Activated CD4-positive, CD25-positive, alpha-beta regulatory T cell treated with anti-CD3 and anti-CD28 coated beads, Interleukin-2, amount 50 U/mL, for 24 hours (primary cell): ENCODE measurements around the gene PFKFB2.

Experiments
- ATAC-seq, 2 donors: fragments of 150-1000 bp; cut with Tn5 transposase; one replicate each; pipeline ENCODE4 v1.10.0; 2021; ENCODE audit warnings: mild to moderate bottlenecking in 1 of 2, moderate library complexity in 1 of 2

The PFKFB2 gene

GRCh38 chr1:207052911-207053769, at the start of gene PFKFB2:
PFKFB2 (plus strand) TSS chr1:207053275; CDS start chr1:207054718, 1,443 bp downstream.
- peak; percentile 86 to 87 for ATAC-seq

GRCh38 chr1:207004931-207005830, 47.9 kb upstream of the PFKFB2 start:
- no peak for ATAC-seq

- no peak for ATAC-seq
These were observed 47.0 kb upstream of the PFKFB2 start for GRCh38 chr1:207006083-207006482.

- ATAC-seq = no peak
These were observed 46.2 kb upstream of the PFKFB2 start for GRCh38 chr1:207006914-207007313.

GRCh38 chr1:207007352-207008033, 45.6 kb upstream of the PFKFB2 start:
- no peak for ATAC-seq

- no peak for ATAC-seq
These were observed 43.8 kb upstream of the PFKFB2 start for GRCh38 chr1:207009182-207009850.

- no peak for ATAC-seq
These were observed 43.1 kb upstream of the PFKFB2 start for GRCh38 chr1:207009945-207010344.

- ATAC-seq = no peak
These were observed 42.3 kb upstream of the PFKFB2 start for GRCh38 chr1:207010726-207011125.

GRCh38 chr1:207013321-207014085, 39.6 kb upstream of the PFKFB2 start:
- no peak for ATAC-seq

- no peak for ATAC-seq
These were observed 38.3 kb upstream of the PFKFB2 start for GRCh38 chr1:207014728-207015127.

- ATAC-seq = peak; percentile 21 to 38
These were observed 37.3 kb upstream of the PFKFB2 start for GRCh38 chr1:207015791-207016190.

GRCh38 chr1:207017615-207018559, 35.2 kb upstream of the PFKFB2 start:
- ATAC-seq = no peak

GRCh38 chr1:207018707-207019106, 34.4 kb upstream of the PFKFB2 start:
- ATAC-seq = no peak

- ATAC-seq = no peak
These were observed 33.9 kb upstream of the PFKFB2 start for GRCh38 chr1:207019161-207019560.

- no peak for ATAC-seq
These were observed 33.4 kb upstream of the PFKFB2 start for GRCh38 chr1:207019661-207020060.

GRCh38 chr1:207020065-207020708, 32.9 kb upstream of the PFKFB2 start:
- ATAC-seq = no peak

GRCh38 chr1:207020709-207021107, 32.4 kb upstream of the PFKFB2 start:
- no peak for ATAC-seq

GRCh38 chr1:207021139-207021861, 31.8 kb upstream of the PFKFB2 start:
- no peak for ATAC-seq
